CD4-positive, alpha-beta T cell treated with Interleukin-4 for 4 hours (primary cell): ENCODE measurements around the gene SSNA1.
A peak's percentile ranks its signal among the peaks of the same experiment; 100 is the strongest.
"Not testable (repeated sequence)": the region's sequence is repeated elsewhere in the genome, so short reads cannot be mapped to it uniquely, and the experiment has no call there.

Experiments used
- DNase-seq: peaks from one replicate; pipeline ENCODE4 v3.0.0-alpha.2; 2020

SSNA1 gene

GRCh38 chr9:137234055-137234697, 45.7 kb downstream of the SSNA1 start:
- DNase-seq: no peak

DNA sequence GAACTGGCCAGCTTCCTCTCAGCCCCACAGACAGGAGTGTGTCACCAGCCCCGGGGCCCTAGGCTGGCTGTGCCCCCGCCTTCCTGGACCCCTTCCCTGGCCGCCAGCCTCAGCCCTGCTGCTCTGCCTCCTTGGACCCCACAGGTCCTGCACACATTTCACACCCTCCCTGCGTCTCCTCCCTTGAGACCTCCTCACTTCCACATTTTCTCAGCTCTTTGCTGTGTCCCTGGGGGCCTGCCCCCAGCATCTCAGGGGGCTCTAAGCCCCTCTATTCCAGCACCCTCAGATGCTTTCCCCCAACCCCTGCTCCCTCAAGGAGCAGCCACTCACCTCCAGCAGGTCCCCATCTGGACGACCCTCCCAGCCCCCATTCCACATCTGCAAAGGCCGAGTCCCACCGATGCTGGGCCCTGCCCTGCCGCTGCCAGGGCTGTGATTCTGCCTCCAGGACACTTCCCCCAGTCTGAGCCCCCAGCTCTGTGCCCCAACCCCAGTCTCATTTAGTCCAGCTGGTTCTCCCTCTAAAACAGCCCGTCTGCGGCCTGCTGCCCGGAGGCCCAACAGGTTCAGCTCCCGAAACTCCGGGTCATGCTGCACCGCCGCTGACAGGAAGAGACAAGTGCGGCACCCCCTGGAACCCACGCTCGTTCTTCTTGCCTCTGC, 46.4 kb downstream of the SSNA1 start:
- no peak for DNase-seq

GRCh38 chr9:137235424-137236237, 47.2 kb downstream of the SSNA1 start:
- DNase-seq: no peak

DNA sequence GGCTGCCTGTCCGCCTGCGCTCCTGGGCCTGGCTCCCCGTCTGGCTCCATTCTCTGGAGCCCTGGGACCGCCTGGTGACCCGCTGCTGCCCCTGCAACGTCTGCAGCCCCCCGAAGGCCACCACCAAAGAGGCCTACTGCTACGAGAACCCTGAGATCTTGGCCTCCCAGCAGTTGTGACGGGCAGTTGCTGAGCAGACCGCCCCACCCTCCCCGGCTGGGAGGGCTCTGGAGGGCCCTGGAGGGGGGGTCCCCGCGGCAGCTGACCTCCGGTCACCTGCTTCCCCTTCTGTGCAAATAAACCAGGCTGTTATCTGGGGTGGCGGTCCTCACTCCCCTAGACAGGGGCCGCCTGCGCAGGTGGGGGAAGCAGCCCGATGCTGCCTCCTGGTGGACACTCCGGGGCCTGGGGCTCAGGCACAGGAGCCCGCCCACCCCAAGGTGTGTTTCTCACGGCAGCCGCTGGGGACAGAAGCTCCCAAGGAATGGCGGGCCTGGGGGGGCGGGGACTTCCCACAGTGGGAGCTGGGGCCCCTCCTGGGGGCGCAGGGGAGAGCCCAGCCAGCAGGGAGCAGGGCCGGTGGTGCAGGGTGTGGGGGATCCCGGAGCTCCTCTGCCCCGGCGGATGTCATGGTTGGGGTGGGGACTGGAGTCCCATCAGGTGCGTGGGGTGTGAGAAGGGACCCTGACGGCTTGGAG, 47.9 kb downstream of the SSNA1 start:
- peak; percentile 80 for DNase-seq

DNA sequence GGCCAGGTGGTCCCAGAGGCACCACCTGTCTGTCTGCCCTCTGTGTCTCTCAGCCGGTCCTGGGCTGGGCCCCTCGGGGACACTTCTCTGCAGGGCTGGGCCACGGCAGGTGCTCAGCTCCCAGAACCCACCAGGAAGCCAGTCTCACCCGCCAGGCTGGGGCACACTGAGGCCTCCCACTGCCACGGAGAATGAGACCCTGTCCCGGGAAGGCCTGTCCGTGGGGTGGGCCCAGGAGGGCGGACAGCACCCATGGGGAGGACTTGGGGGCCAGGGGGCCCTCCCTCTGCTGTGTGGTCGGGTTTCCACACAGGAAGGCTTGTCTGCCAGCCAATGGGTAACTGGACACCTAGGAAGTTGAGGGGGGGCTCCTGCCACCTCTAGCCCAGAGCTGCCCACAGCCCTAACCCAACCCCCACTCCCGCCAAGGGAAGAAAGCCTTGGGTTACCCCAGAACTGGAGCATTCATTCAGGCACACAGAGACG, 48.5 kb downstream of the SSNA1 start:
- no peak for DNase-seq

GRCh38 chr9:137237759-137238726, 49.6 kb downstream of the SSNA1 start:
- DNase-seq: no peak

GRCh38 chr9:137239541-137240200, 51.2 kb downstream of the SSNA1 start:
- not testable (repeated sequence) for DNase-seq
